Hematopoietic multipotent progenitor cell treated with erythropoietin and hydrocortisone succinate and interleukin-3 and kit ligand, for 8 days (in vitro differentiated cells): ENCODE data around the gene BAHCC1.

Experiments used
- DNase-seq: peaks from one replicate; pipeline ENCODE4 v3.0.0-alpha.2; 2015

Gene BAHCC1

DNA sequence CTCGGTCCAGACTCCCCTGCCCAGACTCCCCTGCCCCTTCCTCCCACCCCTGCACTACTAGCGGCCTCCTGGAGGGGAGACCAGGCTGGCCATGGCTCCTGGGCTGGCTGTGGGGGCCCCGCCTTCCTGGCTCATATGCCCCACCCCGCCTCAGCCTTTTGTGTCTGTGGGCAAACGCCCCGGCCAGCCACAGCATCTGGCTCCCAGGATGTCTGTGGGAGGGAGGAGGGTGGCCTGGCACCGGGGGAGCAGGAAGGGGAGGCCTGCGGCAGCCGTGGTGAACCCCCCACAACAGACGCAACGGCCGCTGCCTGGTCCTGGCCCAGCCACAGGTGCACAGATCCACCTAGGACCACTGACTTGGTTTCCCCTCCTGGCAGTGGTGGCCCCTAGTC is 32.9 kb downstream of the BAHCC1 start:
- DNase-seq: peak; percentile 50

DNA sequence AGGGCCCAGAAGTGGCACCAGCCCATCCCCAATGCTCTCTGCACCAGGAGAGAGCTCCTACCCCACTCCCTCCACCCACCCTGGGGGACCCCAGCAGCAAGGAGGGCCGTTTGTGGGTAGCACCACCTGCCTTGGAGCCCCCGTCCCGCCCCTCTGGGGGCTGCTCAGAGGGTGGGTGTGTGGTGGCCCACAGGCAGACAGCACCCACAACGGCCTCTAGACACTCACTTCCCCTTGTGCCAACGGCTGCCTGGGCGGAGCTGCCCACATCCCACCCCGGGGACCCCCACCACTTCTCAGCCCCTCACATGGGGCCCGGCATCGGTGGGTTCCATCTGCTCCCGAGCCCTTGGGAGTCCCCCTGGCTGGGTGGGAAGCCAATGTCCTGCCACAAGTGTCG is 33.3 kb downstream of the BAHCC1 start:
- DNase-seq: peak; percentile 7

- peak; percentile 72 for DNase-seq
These were observed 33.9 kb downstream of the BAHCC1 start for GRCh38 chr17:81428948-81429774.

DNA sequence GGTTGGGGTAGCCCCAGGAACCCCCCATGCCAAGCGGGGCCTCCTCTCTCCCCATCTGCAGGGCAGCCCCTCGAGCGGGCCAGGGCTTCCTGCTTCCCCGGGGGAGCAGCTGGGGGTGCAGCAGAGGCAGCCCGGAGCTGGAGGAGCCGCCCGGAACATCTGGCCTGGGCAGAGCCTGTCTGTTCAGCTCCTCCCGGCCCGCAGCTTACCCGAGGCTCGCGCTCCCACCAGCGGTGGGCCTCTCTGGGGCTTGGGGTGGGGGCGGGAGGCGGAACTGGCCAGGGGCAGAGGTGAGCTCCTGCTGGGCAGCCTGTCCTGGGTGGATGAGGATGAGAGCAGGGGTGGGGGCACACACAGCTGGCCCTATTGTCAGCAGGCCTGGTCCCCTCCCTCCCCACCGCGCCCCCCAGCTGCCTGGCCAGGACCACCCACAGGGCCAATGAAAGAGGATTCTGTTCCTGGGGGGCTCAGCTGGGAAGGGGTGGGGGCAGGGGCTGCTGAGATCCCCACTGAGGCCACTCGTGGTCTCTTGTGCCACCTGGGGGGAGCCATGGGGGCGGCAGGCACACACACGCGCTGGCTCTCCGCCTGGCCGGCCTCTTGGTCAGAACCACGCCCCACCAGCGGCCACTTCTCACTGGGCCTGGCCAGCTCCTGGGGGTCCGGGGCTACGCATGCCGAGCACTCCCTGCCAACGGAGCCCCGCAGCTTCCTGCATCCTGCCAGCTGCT is 34.7 kb downstream of the BAHCC1 start:
- peak; percentile 7 for DNase-seq

GRCh38 chr17:81431545-81432482 is 36.6 kb downstream of the BAHCC1 start:
- DNase-seq: no peak

- DNase-seq: no peak
These were observed 37.7 kb downstream of the BAHCC1 start for GRCh38 chr17:81432941-81433340.

DNA sequence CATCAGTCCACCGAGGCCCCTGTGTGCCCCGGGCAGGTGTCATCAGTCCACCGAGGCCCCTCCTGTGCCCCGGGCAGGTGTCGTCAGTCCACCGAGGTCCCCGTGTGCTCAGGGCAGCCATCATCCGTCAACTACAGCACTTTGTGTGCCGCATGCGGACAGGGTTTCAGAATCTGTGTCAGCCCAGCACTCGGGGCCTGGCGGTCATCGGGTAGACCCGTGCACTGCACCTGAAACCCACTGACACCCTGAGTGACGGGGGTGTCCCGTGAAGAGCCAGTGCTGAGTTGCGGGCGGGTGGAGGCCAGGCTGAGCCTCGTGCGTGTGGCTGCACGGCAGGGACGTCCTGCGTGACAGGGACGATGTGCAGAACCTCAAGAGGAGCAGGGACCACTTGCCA is 38.4 kb downstream of the BAHCC1 start:
- no peak for DNase-seq

- no peak for DNase-seq
These were observed 38.8 kb downstream of the BAHCC1 start for GRCh38 chr17:81434072-81434471.

GRCh38 chr17:81434681-81435417 is 39.6 kb downstream of the BAHCC1 start:
- DNase-seq: no peak

- no peak for DNase-seq
These were observed 40.5 kb downstream of the BAHCC1 start for GRCh38 chr17:81435652-81436293.

- no peak for DNase-seq
These were observed 41.1 kb downstream of the BAHCC1 start for GRCh38 chr17:81436294-81436849.

GRCh38 chr17:81437191-81437651 is 42.0 kb downstream of the BAHCC1 start:
- no peak for DNase-seq

DNA sequence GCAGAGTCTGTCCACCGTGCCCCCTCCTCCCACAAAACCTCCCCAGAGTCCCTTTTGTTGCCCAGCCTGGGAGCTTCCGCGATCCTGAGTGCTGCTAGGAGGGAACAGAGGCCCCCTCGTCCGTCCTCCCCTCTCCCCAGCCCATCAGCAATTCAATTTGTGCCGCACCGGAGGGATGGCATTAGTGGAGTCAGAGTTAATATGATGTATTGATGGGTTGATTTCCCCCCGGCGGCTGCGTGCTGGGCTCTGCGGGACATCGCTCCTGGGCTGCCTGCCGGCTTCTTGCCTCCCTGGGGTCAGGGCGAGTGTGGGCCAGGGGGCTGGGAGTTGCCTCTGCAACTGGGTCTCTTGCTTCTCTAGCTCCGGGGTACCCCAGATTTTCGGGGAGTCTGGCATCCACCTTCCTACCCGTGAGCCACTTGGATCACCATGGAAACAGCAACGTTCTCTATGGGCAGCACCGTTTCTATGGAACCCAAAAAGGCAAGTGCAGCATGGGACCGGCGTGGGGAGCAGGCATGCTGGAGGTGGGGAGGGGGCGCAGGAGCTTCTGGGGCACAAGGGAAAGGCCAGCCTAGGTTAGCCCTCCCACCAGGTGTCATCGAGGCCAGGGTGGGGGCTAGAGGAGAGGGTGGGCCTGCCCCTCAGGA is 42.9 kb downstream of the BAHCC1 start:
- no peak for DNase-seq

DNA sequence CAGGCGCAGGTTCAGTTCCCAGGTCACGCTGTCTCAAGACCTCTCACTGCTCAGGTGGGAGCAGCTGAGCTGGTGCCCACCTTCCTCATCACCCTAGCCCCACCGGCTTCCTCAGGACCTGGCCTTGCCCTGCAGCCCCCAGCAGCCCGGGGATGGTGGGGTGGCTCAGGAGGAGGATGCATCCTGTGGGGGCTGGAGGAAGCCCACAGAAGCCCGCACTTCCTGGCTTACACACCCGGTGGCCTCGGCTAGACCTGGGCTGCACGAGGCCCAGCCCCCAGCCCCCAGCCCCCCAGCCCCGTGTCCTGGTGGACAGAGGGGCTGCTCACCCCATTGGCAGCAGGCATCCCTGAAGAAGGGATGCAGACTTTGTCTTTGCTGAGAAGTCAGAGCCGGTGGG is 43.4 kb downstream of the BAHCC1 start:
- DNase-seq: no peak

- no peak for DNase-seq
These were observed 44.8 kb downstream of the BAHCC1 start for GRCh38 chr17:81440051-81440471.

DNA sequence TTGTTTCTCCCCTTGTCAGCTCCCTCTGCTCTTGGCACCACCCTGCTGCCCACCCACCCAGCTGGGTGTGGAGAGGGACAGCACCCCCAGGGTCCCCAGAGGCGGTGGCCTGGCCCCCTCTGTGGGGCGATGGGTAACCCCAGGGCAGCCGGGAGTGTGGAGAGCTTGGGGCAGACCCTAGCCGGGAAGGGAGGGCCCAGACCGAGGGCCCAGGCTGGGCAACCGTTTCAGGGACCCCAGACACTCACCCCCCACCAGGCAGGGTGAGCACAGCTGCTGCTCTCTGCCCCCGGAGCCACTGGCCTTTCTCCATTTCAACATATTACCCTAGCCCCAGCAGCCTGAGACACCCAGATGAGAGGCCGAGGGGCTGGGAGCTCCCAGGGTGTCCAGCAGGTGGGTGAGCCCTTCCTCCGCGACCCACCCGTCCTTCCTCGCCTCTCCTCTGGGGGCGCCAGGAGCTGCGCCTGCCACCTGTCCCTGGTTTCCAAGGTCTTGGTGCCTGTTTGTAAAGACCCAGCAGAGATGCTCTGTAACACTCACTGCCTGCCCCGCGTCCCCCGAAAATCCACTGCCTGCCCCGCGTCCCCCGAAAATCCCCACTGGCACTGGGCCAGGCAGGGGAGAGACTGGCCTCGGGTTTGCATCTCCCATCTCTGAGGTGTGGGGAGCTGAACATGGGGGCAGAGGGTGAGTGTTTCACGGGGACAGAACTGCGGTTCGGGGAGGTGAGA is 45.4 kb downstream of the BAHCC1 start:
- DNase-seq: peak; percentile 4

DNA sequence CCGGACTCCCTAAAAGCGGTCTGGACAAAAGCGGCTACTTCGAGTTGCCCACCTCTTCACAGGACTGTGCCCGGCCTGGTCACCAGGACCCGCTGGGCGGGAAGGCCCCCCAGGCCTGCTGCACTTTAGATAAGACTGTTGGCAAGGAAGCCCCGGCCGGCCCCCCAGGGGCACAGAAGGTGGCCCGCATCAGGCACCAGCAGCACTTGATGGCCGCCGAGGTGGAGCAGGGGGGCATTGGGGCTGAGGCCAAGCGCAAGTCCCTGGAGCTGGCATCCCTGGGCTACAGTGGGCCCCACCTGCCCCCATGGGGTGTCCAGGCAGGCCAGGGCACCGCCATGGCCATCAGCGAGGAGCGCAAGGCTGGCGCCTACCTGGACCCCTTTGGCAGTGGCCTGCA is 47.5 kb downstream of the BAHCC1 start:
- no peak for DNase-seq

- DNase-seq: no peak
These were observed 48.0 kb downstream of the BAHCC1 start for GRCh38 chr17:81443269-81443668.

DNA sequence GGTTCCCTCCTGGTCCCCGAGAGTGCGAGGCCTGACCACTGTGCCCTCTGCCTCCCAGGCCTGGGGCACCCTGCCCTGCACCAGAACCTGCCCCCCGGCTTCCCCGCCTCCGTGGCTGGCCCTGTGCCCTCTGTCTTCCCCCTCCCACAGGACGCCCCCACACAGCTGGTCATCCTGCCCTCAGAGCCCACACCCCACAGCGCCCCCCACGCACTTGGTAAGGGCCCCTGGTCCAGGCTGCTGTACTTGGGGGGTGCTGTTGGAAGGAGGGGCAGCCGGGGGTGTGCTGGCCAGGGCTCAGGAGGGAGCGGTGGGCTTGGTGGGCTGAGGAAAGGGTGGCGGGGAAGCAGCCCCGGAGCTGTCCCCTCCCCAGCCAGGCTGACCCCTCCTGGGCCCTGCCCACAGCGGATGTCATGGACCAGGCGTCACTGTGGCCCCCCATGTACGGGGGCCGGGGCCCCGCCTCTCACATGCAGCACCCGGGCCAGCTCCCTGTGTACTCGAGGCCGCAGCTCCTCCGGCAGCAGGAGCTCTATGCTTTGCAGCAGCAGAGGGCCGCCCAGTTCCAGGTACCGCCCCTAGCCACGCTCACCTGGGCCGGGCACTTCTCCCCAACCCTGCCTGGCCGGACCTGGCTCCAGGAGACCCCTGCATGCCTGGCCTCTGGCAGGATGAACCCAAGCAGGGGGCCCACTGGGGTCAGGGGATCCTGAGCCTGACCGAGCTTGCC is 49.5 kb downstream of the BAHCC1 start:
- no peak for DNase-seq
